Testis (tissue), 3 donors: ENCODE data around the gene FRMD1. TPM values are rescaled to one million over a fixed set of nuclear protein-coding genes. Genes with fewer than 3 reads are reported as not detected.

ENCODE experiments used
- DNase-seq: peaks from one replicate; pipeline ENCODE4 v3.0.0-alpha.2; 2019
- H3K27ac ChIP-seq, 2 donors: fragments of 200-600 bp; sonication (generic); one replicate each; pipeline ENCODE4 v1.5.1; 2019
- H3K27me3 ChIP-seq: fragments of 200-600 bp; sonication (generic); one replicate; pipeline ENCODE4 v1.5.1; 2019
- H3K36me3 ChIP-seq: fragments of 200-600 bp; sonication (generic); one replicate; pipeline ENCODE4 v1.5.1; 2017; ENCODE audit warnings: low read depth; ENCODE audit errors: missing control alignments
- H3K4me1 ChIP-seq: fragments of 200-600 bp; sonication (generic); one replicate; pipeline ENCODE4 v1.5.1; 2019
- H3K4me3 ChIP-seq, 2 donors: fragments of 200-600 bp; sonication (generic); one replicate each; pipeline ENCODE4 v1.5.1; 2017 to 2019
- H3K9me3 ChIP-seq: fragments of 200-600 bp; sonication (generic); one replicate; pipeline ENCODE4 v1.5.1; 2017
- CTCF ChIP-seq, 3 experiments: fragments of 450-650 bp in 2 of 3; fragments of 200-600 bp in 1 of 3; sonication (generic) in 1 of 3; IDR thresholded peaks; one replicate each; pipeline ENCODE4 v1.5.1; 2016 to 2019; ENCODE audit warnings: antibody characterized with exemption in 3 of 3, mild to moderate bottlenecking in 2 of 3, moderate library complexity in 1 of 3
- POLR2A ChIP-seq: fragments of 450-650 bp; IDR thresholded peaks from one replicate; pipeline ENCODE4 v1.6.1; 2017; ENCODE audit warnings: antibody characterized with exemption, mild to moderate bottlenecking, moderate library complexity
- WGBS, 2 donors: methylation state at CpG; one replicate each; pipeline ENCODE4 v1.1.5; 2018; 5-methylcytosine and 5-hydroxymethylcytosine counted together
- intact Hi-C: fragments of 100-400 bp; cut with DNase I; formaldehyde crosslinking; loops from one replicate; pipeline ENCODE4 v1.15.1; 2023; ENCODE audit warnings: low total_unique reads
- polyA plus RNA-seq: library from polyadenylated mRNA; stranded (reverse); fragments of 350-450 nt; fragmentation: Illumina TruSeq; extraction: RNeasy Lipid Tissue Mini Kit (QIAGEN cat#74804); gene quantifications from one replicate; pipeline ENCODE4 v1.2.3, GENCODE V29; 2014; ENCODE audit warnings: low read depth, low replicate concordance; ENCODE audit not compliant: insufficient read depth
- total RNA-seq, 2 donors: library from RNA; depleted of rRNA; stranded (reverse); fragments of >200 nt; gene quantifications; one replicate each; pipeline ENCODE4 v1.2.3, GENCODE V29; 2016

Gene FRMD1
- total and polyA plus RNA-seq, 3 donors from 2014 or later, result 7.2 to 13.5 (median 8.0) TPM

GRCh38 chr6:168014428-168014827, 64.6 kb downstream of the FRMD1 start:
- no peak for DNase-seq
- Histone ChIP-seq H3K27me3 (no peaks in the 10 kb centered on the region), H3K4me1 (peaks cover 7% of the 10 kb centered on the region), H3K27ac (no peak overlapping the region), H3K9me3 (no peaks in the 10 kb centered on the region), H3K36me3 (no peaks in the 10 kb centered on the region), H3K4me3 (no peak overlapping the region)
- TF ChIP-seq POLR2A (no peak), CTCF (IDR thresholded peaks at IDR 0.05) (no peak)
- 41 to 47% methylated on average over 6 of the region's 6 CpGs for WGBS, 2 donors
- intact Hi-C loops, result no loop called here

- no peak for TF ChIP-seq POLR2A
- no peak for TF ChIP-seq CTCF (IDR thresholded peaks at IDR 0.05)
- Histone ChIP-seq H3K4me3 (no peak overlapping the region), H3K4me1 (peaks cover 7% of the 10 kb centered on the region), H3K36me3 (no peaks in the 10 kb centered on the region), H3K27me3 (no peaks in the 10 kb centered on the region), H3K27ac (no peak overlapping the region), H3K9me3 (no peaks in the 10 kb centered on the region)
- DNase-seq, result no peak
- 68 to 89% methylated on average over 5 to 7 of the region's 7 CpGs for WGBS, 2 donors
- intact Hi-C loops, result no loop called here
These were observed 65.6 kb downstream of the FRMD1 start for GRCh38 chr6:168013250-168013915.

GRCh38 chr6:168012431-168013249, 66.4 kb downstream of the FRMD1 start:
- WGBS, 2 donors, result 85 to 88% methylated on average over 13 of the region's 13 CpGs

GRCh38 chr6:168011291-168011690, 67.7 kb downstream of the FRMD1 start:
- no peak for DNase-seq
- Histone ChIP-seq H3K4me1 (no peaks in the 10 kb centered on the region), H3K4me3 (no peak overlapping the region), H3K9me3 (no peaks in the 10 kb centered on the region), H3K36me3 (no peaks in the 10 kb centered on the region), H3K27me3 (no peaks in the 10 kb centered on the region), H3K27ac (no peak overlapping the region)
- 88 to 90% methylated on average over 1 of the region's 1 CpG for WGBS, 2 donors
- intact Hi-C loops, result no loop called here
- no peak for TF ChIP-seq POLR2A
- TF ChIP-seq CTCF (IDR thresholded peaks at IDR 0.05), result no peak

More at GRCh38 chr6:168012431-168013249, 66.4 kb downstream of the FRMD1 start:
- H3K27ac ChIP-seq, result no peak overlapping the region
- H3K4me1 ChIP-seq, result peaks cover 7% of the 10 kb centered on the region
- no peak overlapping the region for H3K4me3 ChIP-seq
- no peak for DNase-seq
- no peaks in the 10 kb centered on the region for H3K36me3 ChIP-seq
- H3K9me3 ChIP-seq, result no peaks in the 10 kb centered on the region
- intact Hi-C loops, result no loop called here
- H3K27me3 ChIP-seq, result no peaks in the 10 kb centered on the region
- no peak for TF ChIP-seq POLR2A
- TF ChIP-seq CTCF (IDR thresholded peaks at IDR 0.05), result no peak
